Measurements from ENCODE around the gene SORCS2.

DNA sequence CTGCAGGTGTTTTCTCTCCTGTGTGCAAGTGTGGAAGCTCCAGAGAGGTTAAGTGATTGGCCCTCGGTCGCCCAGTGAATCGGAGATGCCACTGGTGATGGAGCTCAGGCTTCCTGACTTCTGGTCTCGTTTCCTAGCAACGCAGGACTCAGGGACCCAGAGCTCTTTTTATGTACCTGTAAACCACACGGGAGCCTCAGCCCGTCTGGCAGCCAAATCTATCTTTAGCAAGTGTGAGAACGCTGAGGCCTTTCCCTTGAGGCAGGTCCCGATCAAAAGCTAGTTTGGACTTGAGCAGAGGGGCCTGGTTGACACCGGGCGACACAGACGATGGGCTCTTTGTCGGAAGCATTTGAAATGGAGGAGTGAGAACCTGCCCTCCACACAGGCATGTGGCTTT is 116.8 kb downstream of the SORCS2 start:
- TF ChIP-seq POLR2AphosphoS5 (IDR thresholded peaks at IDR 0.05; ENCODE audit: low read depth, low read length), result no peak
- TF ChIP-seq, protein P1, sequence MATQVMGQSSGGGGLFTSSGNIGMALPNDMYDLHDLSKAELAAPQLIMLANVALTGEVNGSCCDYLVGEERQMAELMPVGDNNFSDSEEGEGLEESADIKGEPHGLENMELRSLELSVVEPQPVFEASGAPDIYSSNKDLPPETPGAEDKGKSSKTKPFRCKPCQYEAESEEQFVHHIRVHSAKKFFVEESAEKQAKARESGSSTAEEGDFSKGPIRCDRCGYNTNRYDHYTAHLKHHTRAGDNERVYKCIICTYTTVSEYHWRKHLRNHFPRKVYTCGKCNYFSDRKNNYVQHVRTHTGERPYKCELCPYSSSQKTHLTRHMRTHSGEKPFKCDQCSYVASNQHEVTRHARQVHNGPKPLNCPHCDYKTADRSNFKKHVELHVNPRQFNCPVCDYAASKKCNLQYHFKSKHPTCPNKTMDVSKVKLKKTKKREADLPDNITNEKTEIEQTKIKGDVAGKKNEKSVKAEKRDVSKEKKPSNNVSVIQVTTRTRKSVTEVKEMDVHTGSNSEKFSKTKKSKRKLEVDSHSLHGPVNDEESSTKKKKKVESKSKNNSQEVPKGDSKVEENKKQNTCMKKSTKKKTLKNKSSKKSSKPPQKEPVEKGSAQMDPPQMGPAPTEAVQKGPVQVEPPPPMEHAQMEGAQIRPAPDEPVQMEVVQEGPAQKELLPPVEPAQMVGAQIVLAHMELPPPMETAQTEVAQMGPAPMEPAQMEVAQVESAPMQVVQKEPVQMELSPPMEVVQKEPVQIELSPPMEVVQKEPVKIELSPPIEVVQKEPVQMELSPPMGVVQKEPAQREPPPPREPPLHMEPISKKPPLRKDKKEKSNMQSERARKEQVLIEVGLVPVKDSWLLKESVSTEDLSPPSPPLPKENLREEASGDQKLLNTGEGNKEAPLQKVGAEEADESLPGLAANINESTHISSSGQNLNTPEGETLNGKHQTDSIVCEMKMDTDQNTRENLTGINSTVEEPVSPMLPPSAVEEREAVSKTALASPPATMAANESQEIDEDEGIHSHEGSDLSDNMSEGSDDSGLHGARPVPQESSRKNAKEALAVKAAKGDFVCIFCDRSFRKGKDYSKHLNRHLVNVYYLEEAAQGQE (IDR thresholded peaks at IDR 0.05; ENCODE audit: insufficient read depth in 1 of 2, low read depth in 2 of 2, low read length in 2 of 2), result no peak
- no peak for TF ChIP-seq SIN3A (IDR thresholded peaks at IDR 0.05; ENCODE audit: borderline replicate concordance, insufficient read depth, low read length)

All from PFSK-1 (cell line).